ENCODE data around the gene TAS1R2.

The TAS1R2 gene

DNA sequence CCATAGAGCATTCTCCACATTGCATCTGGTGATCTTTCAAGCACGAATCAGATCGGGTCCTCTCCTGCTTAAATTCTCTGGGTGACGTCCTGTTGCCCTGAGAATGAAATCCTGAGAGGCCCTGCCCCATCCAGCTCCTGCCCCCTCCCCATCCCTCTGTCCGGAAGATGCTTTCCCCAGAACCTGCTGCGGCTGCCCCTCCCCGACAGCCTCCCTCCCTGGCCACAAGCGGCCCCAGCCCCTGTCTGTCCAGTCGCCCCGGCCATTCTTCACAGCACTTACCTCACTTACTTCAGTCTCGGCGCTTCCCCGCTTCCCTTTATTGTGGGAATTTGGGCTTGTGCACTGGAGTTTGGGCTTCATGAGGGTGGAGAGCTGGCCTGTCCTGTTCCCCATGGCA lies 40.3 kb downstream of the TAS1R2 start:
- no peak for DNase-seq

DNA sequence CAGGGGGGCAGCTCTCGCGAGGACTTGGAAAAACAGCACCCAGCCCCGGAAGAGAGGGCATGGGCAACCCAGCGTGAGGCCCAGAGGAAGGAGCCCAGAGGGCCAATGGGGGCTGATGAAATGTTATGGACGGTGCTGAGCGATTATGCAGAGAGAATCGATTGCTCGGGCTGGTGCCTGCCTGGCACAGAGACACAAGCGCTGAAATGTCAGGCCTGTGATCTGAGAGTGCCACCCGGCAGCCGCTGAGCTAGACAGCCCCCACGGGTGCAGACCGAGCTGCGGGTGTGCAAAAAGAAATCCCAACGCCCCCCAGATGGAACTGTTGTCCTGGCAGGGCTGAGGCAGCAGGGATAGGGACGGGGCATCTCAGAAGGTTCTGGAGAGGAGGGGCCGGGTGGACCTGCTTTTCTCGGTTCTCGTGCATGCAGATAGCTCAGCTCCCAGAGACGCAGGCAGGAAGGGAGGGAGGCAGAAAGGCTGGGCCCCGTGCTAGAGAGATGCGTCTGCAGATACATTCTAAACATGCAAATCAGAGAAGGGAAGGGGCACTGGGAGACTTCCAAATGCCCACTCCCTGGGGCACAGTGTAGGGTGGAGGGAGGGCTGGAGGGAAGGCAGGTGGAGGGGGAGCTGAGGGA lies 41.5 kb downstream of the TAS1R2 start:
- peak; percentile 68 for DNase-seq

DNA sequence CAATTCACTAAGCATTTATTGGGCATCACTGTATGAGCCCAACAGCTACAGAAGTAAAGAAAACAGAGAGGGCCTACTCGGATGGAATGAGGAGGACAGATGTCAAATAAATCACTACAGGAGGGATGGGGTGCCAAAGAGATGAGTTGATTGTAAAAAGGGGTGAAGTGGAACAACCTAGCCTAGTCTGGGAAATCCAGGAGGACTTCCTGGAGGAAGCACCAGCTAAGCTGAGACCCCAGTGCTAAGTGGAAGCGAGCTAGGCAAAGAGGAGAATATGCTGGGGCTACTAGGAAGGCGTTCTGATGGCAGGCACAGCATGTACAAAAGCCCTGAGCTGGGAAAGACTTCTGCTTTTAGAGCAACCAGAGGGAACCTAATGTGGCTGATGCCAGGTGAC lies 42.1 kb downstream of the TAS1R2 start:
- no peak for DNase-seq

DNA sequence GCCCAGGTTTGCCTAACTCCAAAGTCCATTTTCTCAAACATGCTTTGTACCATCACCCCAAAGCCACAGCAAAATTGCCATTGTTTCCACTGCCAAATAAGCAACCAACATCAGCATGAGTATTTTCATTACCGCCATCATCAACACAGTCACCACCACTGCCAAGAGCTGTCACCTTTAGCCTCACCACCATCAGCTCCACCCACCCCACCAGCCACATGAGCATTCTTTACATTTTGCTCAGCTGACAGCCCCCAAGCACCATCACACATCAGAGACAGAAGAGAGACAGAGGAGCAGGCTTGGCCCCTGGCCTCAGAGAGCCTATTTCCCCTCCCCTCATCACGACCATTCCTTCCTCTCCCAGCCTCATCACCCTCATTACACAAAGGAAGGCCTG lies 42.7 kb downstream of the TAS1R2 start:
- DNase-seq: no peak

DNA sequence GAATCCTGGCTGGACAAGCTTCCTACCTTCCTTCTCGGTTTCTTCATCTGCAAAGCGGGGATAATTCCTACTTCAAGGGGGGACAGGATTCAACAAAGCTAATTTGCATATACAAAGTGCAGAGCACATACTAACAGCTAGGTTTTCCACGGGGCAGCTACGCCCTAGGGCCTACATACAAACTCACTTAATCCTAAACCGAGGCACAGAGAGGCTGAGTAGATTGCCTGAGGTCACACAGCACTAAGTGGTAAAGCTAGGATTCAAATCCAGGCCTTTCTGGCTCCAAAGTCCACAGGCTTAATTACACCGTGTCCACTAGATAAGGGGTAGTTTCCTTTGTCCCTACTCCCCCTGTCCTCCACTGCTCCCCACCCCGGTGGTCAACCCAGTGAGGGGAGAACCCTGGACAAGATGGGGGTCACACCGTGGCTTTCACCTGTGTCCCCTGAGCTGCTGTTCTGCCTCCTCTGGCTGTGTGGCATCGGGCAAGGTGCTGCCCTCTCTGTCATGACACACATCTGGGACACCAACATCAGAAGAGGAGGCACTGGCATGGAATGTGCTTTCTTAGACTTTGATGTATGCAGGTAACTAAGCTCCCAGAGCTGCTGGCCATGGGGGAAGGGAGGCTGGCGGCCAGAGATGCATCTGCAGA lies 44.5 kb downstream of the TAS1R2 start:
- DNase-seq: no peak

DNA sequence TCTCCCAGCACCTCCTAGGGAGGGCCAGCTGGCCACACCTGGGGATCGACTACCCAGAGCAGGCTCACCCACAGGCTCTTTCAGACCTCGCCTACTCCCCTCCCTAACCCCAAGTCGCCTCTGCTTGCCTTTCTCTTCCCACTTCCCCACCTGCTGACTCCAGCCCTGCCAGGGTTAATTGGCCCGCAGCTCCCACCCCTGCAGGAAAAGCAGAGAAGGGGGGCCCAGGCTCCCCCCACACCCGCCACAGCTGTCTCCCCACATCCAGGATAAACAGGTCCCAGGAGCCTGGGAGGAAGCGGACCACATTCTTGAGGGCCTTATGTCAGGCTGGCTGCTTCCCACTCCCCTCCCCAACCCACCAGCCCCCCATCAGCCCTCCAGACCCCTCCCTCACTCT lies 45.0 kb downstream of the TAS1R2 start:
- peak; percentile 90 for DNase-seq

DNA sequence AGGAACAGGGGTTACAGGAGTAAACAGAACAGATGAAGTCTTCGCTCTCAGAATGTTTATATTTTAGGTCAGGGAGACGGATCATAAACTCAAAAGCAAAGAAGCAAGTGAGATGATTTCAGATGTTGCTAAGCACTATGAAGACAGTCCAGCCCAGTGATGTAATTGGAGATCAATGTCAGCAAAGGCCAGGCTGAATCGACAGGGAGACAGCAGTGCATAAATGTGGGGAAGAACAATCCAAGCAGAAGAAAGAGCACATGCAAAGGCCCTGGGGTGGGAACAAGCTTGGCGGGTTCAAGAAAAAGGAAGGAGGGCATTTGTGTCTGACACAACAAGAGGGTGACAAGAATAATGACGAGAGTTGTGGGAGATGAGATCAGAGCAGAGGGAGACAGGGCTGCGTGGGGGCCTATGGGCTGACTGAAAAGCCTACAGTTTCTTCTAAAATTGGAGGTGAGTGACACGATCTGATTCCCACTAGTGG lies 47.0 kb downstream of the TAS1R2 start:
- DNase-seq: no peak

DNA sequence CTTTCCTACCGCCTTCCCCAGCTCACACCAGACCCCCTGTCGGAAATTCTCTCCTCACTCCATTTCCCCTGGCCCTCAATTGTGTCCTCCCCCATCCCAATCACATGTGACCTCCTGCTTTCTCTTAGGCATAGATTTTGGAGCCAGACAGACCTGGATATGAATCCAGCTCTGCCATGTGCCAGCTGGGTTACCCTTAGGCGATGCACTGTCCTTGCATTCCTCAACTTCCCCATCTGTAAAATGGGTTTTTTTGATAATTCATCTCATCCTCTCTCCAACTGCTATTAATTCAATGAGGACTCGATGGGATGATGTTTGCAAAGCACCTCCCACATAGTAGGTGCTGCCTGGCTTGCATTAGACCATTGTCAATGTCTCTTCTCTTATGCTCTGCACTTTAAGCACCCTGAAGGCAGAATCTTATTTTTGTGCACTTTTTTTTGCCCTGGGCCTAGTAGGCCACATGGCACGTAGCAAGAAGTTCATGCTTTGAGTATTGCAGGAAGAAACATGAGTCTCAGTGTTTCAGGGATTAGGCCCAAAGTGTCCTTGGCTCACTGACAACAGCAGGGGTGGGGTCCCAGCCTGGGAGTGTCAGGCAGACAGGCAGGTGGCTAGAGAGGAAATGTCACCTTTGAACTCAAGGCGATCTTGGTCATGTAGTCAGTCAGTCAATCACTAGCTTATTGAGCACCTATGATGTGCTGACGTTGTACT lies 47.6 kb downstream of the TAS1R2 start:
- DNase-seq: no peak

DNA sequence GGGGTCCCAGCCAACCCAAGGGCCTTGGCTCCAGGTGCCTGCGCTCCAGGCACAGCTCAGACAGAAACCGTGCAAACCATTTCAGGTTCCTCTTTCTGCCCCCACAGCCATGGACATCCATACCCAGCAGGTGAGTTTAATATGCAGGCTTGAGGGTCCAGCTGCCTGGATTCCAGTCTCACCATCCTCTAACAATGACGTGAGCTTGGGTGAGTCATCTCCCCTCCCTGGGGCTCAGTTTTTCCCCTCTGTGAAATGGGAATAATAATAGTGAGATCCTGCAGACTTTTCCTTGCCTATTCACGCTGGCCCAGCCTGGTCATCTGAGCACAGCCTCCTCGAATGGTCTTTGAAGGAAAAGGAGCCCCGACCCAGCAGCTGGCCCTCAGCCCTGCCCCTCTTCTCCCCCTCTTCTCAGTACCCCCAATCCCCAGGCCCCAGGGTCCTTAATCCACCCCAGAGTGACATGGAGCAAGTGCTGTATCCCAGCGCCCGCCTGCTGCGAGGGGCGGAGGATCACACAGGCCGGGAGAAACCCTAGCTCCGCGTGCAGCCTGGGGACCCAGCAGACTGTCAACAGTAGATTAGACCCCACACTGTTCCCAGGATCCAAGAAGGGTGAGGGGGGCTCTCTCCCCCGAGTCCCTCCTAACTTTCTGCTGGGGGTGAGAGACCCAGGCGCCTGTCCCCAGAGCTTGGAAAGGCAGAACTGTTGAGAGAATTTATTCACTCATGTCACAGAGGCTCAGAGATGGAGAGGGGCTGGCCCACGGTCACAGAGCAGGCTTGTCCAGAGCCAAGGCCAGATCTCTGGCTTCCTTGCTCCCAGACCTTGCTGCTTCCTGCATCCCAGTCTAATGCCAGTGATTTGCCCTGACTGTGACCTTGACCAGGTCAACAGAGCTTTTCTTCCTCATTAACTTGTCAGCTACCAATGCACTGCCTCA lies 49.2 kb downstream of the TAS1R2 start:
- DNase-seq: no peak

DNA sequence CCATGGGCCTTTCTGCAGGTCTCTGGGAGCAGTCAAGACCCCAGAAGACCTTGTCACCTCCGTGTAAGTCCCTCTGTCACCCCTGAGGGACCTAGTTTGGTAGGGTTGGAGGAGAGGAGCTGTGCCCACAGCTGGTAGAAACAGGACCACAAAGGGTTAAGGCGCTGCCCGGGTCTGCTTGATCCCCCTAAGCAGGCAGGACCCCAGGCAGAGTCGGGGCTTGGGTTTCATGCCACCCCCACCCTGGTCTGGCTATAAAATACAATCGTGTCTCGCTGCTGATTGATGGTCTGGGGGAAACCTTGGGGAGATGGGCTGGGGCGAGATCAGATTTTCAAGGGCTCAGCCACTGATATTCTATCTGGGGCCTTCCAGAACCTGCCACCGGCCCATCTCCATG lies 50.9 kb downstream of the TAS1R2 start:
- no peak for DNase-seq

DNA sequence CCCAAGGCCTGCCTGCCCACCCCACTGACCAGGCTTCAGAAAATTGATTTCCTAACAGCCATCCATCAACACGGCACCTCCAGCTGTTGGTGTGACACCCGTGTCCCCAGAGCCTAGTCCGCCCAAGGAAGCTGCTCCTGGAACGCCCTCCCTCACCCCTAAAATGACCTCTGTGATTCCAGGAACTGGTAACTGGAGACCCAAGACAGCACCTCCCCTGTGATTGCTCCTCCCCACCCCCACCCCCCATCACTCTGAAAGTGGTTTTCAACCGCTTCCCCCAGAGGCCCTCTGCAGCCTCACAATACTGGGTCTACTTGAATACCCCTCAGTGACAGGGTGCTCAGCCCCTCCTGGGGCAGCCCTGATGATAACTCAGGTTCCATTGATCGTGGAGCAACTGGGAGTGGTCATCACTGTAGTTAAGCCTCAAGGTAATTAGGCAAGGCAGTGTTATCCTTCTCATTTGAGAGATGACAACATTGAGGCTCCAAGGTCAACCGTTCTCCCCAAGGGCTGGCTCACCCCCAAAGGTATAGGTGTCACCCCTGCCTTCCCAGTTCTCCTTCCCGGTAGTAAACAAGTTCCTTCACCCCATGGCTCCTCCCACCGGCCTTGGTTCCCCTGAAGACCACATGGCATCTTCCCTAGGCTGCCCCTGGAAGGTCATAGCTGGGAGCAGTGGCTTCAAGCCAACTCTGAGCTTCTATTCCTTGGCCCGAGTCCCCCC lies 52.0 kb downstream of the TAS1R2 start:
- DNase-seq: no peak

DNA sequence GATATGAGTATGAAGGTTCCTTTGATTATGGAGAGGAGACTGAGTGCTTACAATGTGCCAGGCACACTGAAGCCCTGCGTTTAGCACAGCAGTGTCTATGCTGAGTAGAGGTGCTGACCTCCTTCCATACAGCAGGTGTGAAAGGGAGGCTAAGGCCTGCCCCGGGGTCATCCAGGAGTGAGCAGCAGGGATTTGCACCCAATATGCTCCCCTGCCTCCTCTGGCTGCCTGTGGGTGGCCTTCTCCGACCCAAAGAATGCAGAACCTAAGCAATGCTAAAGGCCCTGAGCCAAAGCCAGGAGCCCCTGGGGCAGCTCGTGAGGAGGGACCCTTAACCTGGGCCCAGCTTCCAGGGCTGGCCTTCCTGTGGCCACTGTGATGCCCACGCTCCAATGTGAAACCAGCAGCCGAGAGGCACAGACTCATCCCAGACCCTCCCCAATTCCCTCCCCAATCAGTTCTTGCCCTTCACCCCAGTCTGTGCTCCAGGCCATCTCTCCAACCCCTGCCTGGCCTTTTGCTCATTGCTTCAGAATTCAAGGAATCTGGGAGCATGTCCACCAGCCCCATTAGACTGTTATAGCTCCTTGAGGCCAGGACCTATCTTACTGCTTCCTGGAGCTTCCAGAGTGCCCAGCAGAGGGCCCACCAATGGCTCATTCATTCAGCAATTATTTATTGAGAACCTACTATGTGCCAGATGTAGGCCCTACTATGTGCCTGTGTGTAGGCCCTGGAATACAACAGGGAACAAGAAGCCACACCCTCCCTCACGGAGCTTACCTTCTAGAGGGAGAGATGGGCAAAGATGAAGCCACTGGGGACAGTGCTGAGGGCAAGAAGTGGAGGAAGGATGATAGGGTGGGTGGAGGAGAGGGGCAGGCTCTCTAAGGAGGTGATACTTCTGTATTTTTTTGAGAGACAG lies 53.3 kb downstream of the TAS1R2 start:
- no peak for DNase-seq

DNA sequence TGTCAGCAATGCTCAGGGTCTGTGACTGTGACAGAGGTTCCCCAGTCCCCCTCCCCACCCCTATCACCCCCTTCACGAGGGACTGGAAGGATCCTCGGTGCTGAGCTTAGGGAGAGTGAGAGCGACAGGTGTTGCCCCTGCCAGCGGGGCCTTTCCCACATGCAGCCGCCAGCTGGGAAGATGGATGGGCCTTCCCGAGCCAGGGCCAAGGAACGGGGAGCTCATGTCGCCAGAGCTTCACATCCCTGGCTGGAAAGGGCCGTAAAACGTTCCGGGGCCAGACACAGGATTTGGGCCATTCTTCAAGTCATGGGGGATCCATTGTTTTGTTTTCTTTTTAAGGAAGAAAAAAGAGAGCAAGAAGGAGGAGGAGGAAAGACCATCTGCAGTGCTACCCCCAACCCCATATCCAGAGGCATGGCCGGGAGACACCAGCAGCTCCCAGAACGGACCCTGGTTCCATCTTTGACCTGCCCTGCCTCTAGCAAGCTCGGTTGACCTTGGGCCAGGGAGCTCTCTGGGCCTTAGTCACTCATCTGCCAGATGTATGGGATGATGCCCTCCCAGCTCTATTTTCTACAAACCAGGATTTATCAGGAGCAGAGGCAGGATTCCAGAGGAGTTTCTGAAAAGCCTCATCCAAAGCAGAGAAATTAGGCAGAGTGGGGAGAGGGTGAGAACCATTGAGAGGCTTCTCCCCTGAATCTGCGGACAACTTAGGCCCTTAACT lies 54.1 kb downstream of the TAS1R2 start:
- DNase-seq: peak; percentile 80

DNA sequence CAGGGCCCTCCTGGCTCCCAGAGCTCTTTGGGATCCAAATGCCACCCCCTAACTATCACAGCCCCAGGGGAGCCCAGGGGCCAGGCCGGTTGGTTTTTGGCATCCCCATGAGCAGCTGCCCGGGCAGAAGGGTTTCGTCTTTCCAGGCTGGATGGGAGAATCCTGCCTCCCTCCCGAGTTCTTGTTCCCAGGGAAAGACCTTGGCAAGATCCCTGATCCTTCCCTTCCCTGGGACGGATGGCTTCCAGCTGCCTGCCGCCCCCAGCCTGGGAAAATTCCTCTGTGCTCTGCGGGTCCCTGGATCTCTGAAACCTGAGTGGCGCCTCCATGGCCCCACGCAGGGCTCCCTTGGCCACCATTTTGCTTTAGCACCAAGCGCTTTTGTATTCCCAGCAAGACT lies 55.6 kb downstream of the TAS1R2 start:
- peak; percentile 84 for DNase-seq

DNA sequence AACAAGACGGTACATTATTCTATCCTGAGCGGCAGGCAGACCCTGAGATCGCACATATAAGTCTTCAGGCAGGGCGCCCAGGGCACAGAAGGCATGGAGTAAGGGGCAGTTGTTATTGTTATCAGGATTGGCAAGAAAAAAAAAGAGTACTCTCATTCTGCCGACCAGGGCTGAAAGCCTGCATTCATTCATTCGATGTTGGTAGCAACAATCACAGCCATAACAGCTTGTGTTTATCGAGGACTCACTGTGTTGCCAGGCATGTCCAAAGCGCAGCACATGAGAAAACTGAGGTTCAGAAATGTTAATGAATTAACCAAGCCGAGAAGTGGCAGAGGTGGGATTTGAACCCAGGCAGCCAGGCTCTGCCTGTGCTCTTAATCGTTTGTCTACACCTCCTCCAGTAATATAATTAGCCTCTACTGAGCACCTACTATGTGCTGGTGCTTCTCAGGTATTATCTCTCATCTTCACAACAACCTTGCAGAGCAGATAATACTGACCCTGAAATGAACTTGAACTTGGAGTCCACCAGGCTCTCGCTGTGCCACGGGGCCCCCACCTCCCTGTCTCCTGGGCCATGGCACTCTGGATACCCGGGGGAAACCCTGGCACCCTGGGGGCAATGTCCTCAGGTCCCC lies 56.2 kb downstream of the TAS1R2 start:
- no peak for DNase-seq

DNA sequence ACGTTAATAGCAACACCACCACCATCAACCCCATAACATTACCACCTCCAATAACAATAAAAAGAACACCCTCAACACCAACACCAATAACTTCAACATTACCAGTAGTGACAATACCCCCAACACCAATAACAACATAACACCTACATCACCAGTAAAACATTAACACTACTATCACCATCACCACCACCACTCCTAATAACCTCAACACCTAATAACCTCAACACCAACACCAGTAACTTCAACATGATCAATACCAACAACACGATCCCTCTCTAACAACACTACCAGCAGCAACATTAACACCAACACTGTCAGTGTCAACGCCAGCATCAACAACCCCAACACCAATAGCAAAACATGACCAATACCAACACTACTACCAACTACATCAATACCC lies 57.2 kb downstream of the TAS1R2 start:
- DNase-seq: no peak

DNA sequence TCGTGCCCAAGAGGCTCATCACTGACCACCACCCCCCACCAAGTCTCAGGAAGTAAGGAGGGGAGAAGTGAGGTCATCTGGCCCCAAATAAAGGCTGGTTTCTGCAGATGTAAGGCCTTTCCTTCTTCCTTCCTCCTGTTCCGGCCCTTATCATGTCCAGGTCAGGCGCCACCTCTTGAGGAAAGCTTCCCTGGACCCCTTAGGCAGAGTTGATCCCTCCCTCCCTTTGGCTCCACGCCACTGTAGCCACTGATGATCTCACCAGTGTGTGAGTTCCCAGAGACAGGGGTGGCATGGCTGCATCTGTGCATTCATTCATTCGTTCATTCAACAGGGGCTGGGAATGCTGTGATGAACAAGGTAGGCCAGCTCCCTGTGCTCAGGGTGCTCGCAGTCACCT lies 59.2 kb downstream of the TAS1R2 start:
- no peak for DNase-seq

DNA sequence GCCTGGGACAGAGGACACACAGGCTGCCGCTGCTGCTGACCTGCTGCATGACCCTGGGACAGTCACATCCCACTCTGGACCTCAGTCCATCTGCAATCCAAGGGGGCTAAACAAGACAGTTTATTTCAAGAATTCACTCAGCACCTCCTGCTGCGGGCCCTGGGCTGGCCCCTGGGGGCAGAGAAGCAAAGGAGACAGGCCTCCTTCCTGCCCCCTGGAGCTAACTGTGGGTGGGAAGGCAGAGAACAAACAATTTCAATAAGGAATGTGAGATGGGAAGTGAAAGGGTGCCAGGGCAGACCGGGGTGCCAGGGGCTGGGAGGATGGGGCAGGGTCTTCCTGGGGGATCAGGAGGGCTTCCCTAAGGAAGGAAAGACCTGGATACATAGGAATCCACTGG lies 60.0 kb downstream of the TAS1R2 start:
- DNase-seq: no peak

DNA sequence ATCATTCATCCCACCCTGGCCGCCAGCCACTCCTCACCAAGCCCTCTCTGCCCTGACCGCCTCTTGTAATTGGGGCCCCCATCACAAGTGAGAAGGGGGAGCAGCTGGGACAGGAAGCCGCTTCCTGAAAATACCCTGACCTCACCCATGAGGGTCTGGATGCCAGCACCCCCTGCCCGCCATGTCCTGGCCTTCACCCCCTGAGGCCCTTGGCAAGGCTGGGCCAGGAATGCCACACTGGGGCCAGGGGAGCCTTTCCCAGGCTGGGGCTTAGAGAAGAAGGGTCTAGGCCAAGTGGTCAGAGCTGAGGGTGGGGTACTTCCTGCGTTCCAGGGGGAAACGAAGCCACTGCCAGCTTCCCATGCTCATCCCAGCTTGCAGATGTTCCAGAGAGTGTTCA lies 60.5 kb downstream of the TAS1R2 start:
- peak; percentile 83 for DNase-seq

DNA sequence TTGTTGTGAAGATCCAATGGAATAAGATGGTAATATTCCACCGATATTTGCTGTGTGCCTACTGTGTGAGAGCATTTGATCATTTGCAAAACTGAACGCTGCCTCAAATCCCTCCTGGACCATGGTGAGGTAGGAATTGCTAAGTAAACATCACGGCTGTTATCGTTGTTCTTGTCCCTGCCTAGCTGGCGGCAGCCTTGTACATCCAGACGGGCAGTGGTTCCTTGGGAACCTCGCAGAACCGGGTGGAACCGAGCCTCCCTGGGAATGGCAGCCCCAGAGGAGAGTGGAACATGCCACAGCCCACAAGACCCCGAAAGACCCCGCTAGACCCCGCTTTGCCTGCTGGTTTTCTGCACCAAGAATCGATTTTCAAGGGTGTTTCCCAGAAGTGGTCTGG lies 60.9 kb downstream of the TAS1R2 start:
- no peak for DNase-seq

All from right hindlimb (tissue), 1 donor.